Astrocyte of the spinal cord (primary cell): ENCODE data around the gene GLYATL1B.
"Not testable (repeated sequence)": the region's sequence is repeated elsewhere in the genome, so short reads cannot be mapped to it uniquely, and the experiment has no call there.

ENCODE experiments used
- DNase-seq: peaks from one replicate; pipeline ENCODE4 v3.0.0; 2011; ENCODE audit warnings: low read depth, low spot score
- H3K4me3 ChIP-seq: 2 replicates; pipeline ENCODE4 v1.5.1; 2011; ENCODE audit warnings: low read depth, mild to moderate bottlenecking, low read length, moderate library complexity
- in situ Hi-C: cut with HindIII; loops from 2 replicates; pipeline ENCODE4 v1.10.0; 2017; ENCODE audit warnings: low sequenced_read_pairs
- TF ChIP-seq, protein P1 (sequence below): IDR thresholded peaks from 2 replicates; pipeline ENCODE4 v1.5.1; 2012; ENCODE audit warnings: low read depth, mild to moderate bottlenecking, low read length, inconsistent platforms

Gene GLYATL1B

DNA sequence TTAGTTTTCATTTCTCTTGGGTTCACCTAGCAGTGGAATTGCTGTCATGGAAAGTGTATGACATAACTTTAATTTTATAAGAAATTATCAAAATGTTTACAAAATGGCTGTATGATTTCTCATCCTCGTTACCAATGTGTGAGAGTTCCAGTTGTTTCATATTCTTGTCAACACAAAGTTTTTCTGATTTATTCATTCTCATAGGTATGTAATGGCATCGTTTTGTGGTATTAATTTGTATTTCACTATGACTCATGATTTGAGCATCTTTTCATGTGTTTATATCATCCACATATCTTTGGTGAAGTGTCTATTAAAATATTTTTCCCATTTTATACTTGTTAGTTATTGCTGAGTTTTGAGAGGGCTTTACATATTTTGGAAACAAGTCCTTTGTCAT lies 26.4 kb downstream of the GLYATL1B start:
- in situ Hi-C loops, result no loop called here
- TF ChIP-seq, protein P1, sequence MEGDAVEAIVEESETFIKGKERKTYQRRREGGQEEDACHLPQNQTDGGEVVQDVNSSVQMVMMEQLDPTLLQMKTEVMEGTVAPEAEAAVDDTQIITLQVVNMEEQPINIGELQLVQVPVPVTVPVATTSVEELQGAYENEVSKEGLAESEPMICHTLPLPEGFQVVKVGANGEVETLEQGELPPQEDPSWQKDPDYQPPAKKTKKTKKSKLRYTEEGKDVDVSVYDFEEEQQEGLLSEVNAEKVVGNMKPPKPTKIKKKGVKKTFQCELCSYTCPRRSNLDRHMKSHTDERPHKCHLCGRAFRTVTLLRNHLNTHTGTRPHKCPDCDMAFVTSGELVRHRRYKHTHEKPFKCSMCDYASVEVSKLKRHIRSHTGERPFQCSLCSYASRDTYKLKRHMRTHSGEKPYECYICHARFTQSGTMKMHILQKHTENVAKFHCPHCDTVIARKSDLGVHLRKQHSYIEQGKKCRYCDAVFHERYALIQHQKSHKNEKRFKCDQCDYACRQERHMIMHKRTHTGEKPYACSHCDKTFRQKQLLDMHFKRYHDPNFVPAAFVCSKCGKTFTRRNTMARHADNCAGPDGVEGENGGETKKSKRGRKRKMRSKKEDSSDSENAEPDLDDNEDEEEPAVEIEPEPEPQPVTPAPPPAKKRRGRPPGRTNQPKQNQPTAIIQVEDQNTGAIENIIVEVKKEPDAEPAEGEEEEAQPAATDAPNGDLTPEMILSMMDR, result no peak
- H3K4me3 ChIP-seq, result no peak overlapping the region
- DNase-seq, result no peak

DNA sequence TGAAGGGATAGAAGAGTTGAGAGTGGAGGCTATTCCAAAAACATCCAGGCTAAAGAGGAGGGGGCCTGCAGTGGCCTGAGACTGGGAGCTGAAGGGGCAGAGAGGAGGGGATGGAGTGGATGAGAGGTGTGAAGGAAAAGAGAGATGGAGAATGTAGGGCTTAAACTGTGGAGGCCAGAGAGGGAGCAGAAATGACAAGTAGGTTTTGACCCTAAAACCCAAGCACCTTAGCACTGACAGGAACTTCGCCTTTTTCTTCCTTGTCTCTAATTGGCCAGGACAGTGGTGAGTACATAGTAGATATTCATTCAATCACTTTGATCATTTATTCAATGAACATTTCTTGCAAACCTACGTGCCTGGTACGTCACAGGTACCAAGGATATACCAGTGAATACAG lies 28.2 kb downstream of the GLYATL1B start:
- no peak for DNase-seq

DNA sequence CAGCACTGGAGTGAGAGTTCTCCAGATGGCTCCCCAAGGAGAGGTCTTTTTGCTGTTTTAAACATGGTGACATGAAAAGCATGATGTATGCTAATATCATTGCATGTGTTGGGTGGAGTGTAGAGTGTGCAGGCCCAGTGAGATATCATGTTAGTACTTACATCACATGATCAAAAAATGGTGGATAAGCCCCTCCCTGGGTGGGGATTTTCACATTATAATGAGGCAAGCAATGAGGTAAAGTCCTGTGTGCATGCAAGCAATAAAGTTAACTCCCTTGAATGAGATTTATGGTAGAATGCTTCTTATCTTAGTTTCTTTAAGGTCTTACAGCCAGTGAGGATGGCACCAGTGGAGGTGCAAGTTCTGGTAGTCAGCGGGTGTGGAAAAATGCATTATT lies 29.4 kb downstream of the GLYATL1B start:
- DNase-seq, result no peak
- H3K4me3 ChIP-seq, result no peak overlapping the region
- TF ChIP-seq, protein P1, result no peak
- in situ Hi-C loops, result no loop called here

More for the DNA sequence above, 28.2 kb downstream of the GLYATL1B start:
- H3K4me3 ChIP-seq, result no peak overlapping the region
- TF ChIP-seq, protein P1, result no peak
- in situ Hi-C loops, result no loop called here

DNA sequence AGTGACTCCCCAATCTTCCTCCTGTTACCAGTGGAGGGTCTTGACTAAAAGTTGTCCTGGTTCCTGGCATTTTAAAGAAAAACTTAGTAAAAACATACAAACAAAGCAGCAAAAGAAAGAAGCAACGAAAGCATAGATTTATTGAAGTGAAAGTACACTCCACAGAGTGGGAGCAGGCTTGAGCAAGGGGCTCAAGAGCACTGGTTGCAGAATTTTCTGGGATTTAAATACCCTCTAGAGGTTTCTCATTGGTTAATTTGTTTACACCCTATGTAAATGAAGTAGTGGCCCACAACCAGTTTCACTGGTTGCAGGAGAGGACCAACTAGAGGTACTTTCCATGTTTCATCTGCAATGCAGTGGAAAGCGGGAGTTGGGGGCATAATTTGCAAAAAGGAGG lies 31.7 kb downstream of the GLYATL1B start:
- in situ Hi-C loops, result no loop called here
- TF ChIP-seq, protein P1, result no peak
- no peak for DNase-seq
- no peak overlapping the region for H3K4me3 ChIP-seq

DNA sequence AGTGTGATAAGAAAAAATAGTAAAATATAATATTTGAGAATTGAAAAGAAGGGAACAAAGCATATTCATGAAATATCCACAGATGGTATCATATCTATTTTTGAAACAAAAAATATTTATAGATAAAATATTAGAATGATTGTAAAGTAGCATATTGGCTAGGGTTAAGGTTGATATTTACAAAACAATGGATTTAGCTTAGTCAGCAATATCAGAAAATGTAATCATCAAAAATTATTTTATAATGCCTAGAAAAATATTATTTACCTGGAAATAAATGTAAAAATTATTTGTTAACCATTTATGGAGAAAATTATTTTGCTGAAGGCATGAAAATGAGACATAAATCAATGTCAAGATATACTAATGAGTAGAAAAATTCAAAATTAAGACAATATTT lies 33.7 kb downstream of the GLYATL1B start:
- TF ChIP-seq, protein P1, result no peak
- H3K4me3 ChIP-seq, result no peak overlapping the region
- in situ Hi-C loops, result no loop called here
- DNase-seq, result no peak

DNA sequence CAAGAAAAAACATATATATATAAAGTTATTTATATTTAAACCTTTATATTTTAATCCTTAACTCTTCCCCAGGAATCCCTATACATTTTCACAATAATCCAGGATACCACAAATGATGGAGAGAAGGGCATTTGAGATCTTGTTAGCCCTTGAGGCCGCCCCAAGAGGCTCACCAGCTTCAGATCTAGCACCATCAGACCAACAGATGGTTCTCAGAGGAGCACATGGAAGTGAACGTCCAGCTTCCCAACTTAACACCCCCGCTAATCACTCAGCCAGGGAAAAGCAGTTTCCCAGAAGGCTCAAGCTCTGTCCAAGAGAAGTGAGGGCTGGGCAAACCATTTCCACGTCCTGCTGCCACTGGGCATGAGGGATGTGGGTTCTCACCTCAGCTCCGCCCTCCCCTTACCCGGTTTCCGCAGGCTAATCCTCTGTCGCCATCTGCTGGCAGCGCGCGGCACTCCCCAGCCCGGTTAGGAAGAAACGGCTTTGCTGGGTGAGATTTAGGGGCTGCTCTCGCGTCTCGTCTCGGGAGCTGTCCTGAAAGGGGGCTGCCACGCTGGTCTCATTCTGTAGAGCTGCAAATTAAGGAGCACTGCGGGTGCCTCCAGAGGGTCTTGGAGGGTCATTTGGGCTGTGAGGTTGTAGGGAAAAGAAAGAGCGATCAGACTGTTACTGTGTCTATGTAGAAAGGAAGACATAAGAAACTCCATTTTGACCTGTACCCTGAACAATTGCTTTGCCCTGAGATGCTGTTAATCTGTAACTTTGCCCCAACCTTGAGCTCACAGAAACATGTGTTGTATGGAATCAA lies 49.7 kb downstream of the GLYATL1B start:
- peak overlapping the region; percentile 10 for H3K4me3 ChIP-seq

DNA sequence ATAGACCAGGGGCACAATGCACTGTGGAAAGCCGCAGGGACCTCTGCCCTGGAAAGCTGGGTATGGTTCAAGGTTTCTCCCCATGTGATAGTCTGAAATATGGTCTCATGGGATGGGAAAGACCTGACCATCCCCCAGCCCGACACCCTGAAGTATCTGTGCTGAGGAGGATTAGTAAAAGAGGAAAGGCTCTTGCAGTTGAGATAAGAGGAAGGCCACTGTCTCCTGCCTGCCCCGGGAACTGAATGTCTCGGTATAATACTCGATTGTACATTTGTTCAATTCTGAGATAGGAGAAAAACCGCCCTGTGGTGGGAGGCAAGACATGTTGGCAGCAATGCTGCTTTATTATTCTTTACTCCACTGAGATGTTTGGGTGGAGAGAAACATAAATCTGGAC lies 50.4 kb downstream of the GLYATL1B start:
- DNase-seq, in situ Hi-C loops, H3K4me3 ChIP-seq: not testable (repeated sequence)

More for the DNA sequence above, 49.7 kb downstream of the GLYATL1B start:
- in situ Hi-C loops, result no loop called here
- DNase-seq, result peak; percentile 76
- TF ChIP-seq, protein P1, result peak; percentile 100
